NOMO-1 (cell line): Measurements from ENCODE around the gene PGAM5.

ENCODE experiments used
- DNase-seq, 2 experiments: peaks; one replicate each; lab custom pipeline; 2025; ENCODE audit not compliant: unreplicated experiment in 2 of 2; lab: John Stamatoyannopoulos, UW

The PGAM5 gene

GRCh38 chr12:132719141-132719953 is 8.7 kb downstream of the PGAM5 start:
- no peak for DNase-seq

GRCh38 chr12:132719954-132720324 is 9.3 kb downstream of the PGAM5 start:
- no peak for DNase-seq

GRCh38 chr12:132720606-132721345 is 10.1 kb downstream of the PGAM5 start:
- no peak for DNase-seq

GRCh38 chr12:132723015-132723763 is 12.5 kb downstream of the PGAM5 start:
- no peak for DNase-seq

- DNase-seq, result no peak
Observed at GRCh38 chr12:132723764-132724140, 13.1 kb downstream of the PGAM5 start.

- DNase-seq, result no peak
Observed at GRCh38 chr12:132724506-132725241, 14.0 kb downstream of the PGAM5 start.

GRCh38 chr12:132726386-132726785 is 15.7 kb downstream of the PGAM5 start:
- no peak for DNase-seq

GRCh38 chr12:132727091-132727794 is 16.6 kb downstream of the PGAM5 start:
- no peak for DNase-seq

- no peak for DNase-seq
Observed at GRCh38 chr12:132728502-132728901, 17.9 kb downstream of the PGAM5 start.

GRCh38 chr12:132729541-132730320 is 19.1 kb downstream of the PGAM5 start:
- no peak for DNase-seq

GRCh38 chr12:132730353-132730752 is 19.7 kb downstream of the PGAM5 start:
- DNase-seq, result no peak

GRCh38 chr12:132731574-132731973 is 20.9 kb downstream of the PGAM5 start:
- no peak for DNase-seq

- no peak for DNase-seq
Observed at GRCh38 chr12:132734206-132734605, 23.6 kb downstream of the PGAM5 start.

- no peak for DNase-seq
Observed at GRCh38 chr12:132735496-132735895, 24.9 kb downstream of the PGAM5 start.

GRCh38 chr12:132736378-132736777 is 25.7 kb downstream of the PGAM5 start:
- no peak for DNase-seq

- DNase-seq, result no peak
Observed at GRCh38 chr12:132736913-132737312, 26.3 kb downstream of the PGAM5 start.

- DNase-seq, result no peak
Observed at GRCh38 chr12:132739600-132740312, 29.1 kb downstream of the PGAM5 start.

- DNase-seq, result no peak
Observed at GRCh38 chr12:132740313-132740646, 29.6 kb downstream of the PGAM5 start.

GRCh38 chr12:132740652-132741051 is 30.0 kb downstream of the PGAM5 start:
- DNase-seq, result no peak
